Prostate gland (tissue), 2 donors: ENCODE data around the gene XIST. TPM values are rescaled to one million over a fixed set of nuclear protein-coding genes. Genes with fewer than 3 reads are reported as not detected.
"Not testable (repeated sequence)": the region's sequence is repeated elsewhere in the genome, so short reads cannot be mapped to it uniquely, and the experiment has no call there.

Source experiments
- DNase-seq: peaks from one replicate; pipeline ENCODE4 v3.0.0-alpha.2; 2019; ENCODE audit warnings: low spot score
- H3K27ac ChIP-seq, 2 donors: fragments of 200-600 bp; sonication (generic); 2 replicates each; pipeline ENCODE4 v1.5.1; 2017 to 2019
- H3K27me3 ChIP-seq: fragments of 200-600 bp; sonication (generic); replicated peaks from 2 replicates; pipeline ENCODE4 v1.5.1; 2019; ENCODE audit not compliant: insufficient read depth
- H3K36me3 ChIP-seq, 2 donors: fragments of 200-600 bp; sonication (generic); 1 replicate in 1 of 2; 2 replicates in 1 of 2; pipeline versions ENCODE4 v1.5.1 to v1.8.1; 2017 to 2019
- H3K4me1 ChIP-seq: fragments of 200-600 bp; sonication (generic); replicated peaks from 2 replicates; pipeline ENCODE4 v1.5.1; 2019
- H3K4me3 ChIP-seq, 2 donors: fragments of 200-600 bp; sonication (generic); 2 replicates each; pipeline ENCODE4 v1.5.1; 2017 to 2019
- H3K9me3 ChIP-seq: fragments of 200-600 bp; sonication (generic); 2 replicates; pipeline ENCODE4 v1.5.1; 2017
- CTCF ChIP-seq, 4 experiments: fragments of 200-600 bp in 2 of 4; fragments of 450-650 bp in 2 of 4; sonication (generic) in 2 of 4; IDR thresholded peaks; 1 replicate in 3 of 4; 2 replicates in 1 of 4; pipeline ENCODE4 v1.5.1; 2016 to 2019; ENCODE audit warnings: antibody characterized with exemption in 4 of 4, mild to moderate bottlenecking in 2 of 4, moderate library complexity in 2 of 4
- POLR2A ChIP-seq: fragments of 450-650 bp; IDR thresholded peaks from one replicate; pipeline ENCODE4 v1.6.1; 2016; ENCODE audit warnings: antibody characterized with exemption, mild to moderate bottlenecking
- POLR2AphosphoS5 ChIP-seq: sonication (generic); formaldehyde crosslinking; IDR thresholded peaks from one replicate; pipeline ENCODE4 v1.6.1; 2017; ENCODE audit warnings: antibody characterized with exemption
- WGBS: methylation state at CpG from one replicate; pipeline ENCODE4 v1.1.5; 2018; 5-methylcytosine and 5-hydroxymethylcytosine counted together
- intact Hi-C: fragments of 100-400 bp; cut with DNase I; formaldehyde crosslinking; loops from one replicate; pipeline ENCODE4 v1.14.2; 2022
- total RNA-seq, 2 donors: library from RNA; depleted of rRNA; stranded (reverse); fragments of >200 nt; gene quantifications; one replicate each; pipeline ENCODE4 v1.1.0, GENCODE V29; 2016

The XIST gene
- total RNA-seq, result 1 to 10 TPM in 1 of 2 donors, under 1 TPM in 1; 0.09 to 3.6 TPM

GRCh38 chrX:73852467-73852866 lies at the start of gene XIST:
TSS of gene XIST (minus strand) at chrX:73852714.
- intact Hi-C loops, result loop anchor here (10.0 kb wide), 2 partner anchors 162 to 282 kb away; no protein-coding TSS in a partner anchor
- H3K36me3 ChIP-seq, result no peaks in the 10 kb centered on the region
- no peaks in the 10 kb centered on the region for H3K4me1 ChIP-seq
- TF ChIP-seq POLR2AphosphoS5 (no peak), POLR2A (no peak), CTCF (IDR thresholded peaks at IDR 0.05) (no peak)
- H3K9me3 ChIP-seq, result no peaks in the 10 kb centered on the region
- H3K27ac ChIP-seq, result no peak within 1 kb of the TSS
- 93% methylated on average over 8 of the region's 8 CpGs for WGBS
- no peaks in the 10 kb centered on the region for H3K27me3 ChIP-seq
- no peak within 1 kb of the TSS for H3K4me3 ChIP-seq
- no peak for DNase-seq

- H3K27me3 ChIP-seq, H3K4me3 ChIP-seq, intact Hi-C loops, H3K27ac ChIP-seq, H3K4me1 ChIP-seq, DNase-seq, H3K9me3 ChIP-seq, H3K36me3 ChIP-seq: not testable (repeated sequence)
- WGBS, result 90% methylated on average over 3 of the region's 3 CpGs
Measured at GRCh38 chrX:73898315-73898714, 45.8 kb upstream of the XIST start.

GRCh38 chrX:73892515-73893090 lies 40.1 kb upstream of the XIST start:
- DNase-seq, intact Hi-C loops, H3K27ac ChIP-seq, H3K4me1 ChIP-seq, H3K36me3 ChIP-seq, H3K4me3 ChIP-seq, H3K27me3 ChIP-seq, H3K9me3 ChIP-seq: not testable (repeated sequence)
- WGBS, result 82% methylated on average over 11 of the region's 14 CpGs

GRCh38 chrX:73882260-73882659 lies 29.7 kb upstream of the XIST start:
- WGBS, result 100% methylated on average over 3 of the region's 24 CpGs
- H3K36me3 ChIP-seq, DNase-seq, H3K9me3 ChIP-seq, H3K4me1 ChIP-seq, H3K27me3 ChIP-seq, H3K27ac ChIP-seq, H3K4me3 ChIP-seq, intact Hi-C loops: not testable (repeated sequence)

GRCh38 chrX:73877687-73878086 lies 25.2 kb upstream of the XIST start:
- intact Hi-C loops, result no loop called here
- H3K27ac ChIP-seq, result no peak overlapping the region
- H3K36me3 ChIP-seq, result no peaks in the 10 kb centered on the region
- no peaks in the 10 kb centered on the region for H3K27me3 ChIP-seq
- no peaks in the 10 kb centered on the region for H3K4me1 ChIP-seq
- H3K4me3 ChIP-seq, result no peak overlapping the region
- TF ChIP-seq POLR2AphosphoS5, result no peak
- no peak for TF ChIP-seq CTCF (IDR thresholded peaks at IDR 0.05)
- H3K9me3 ChIP-seq, result no peaks in the 10 kb centered on the region
- no peak for DNase-seq

- Histone ChIP-seq H3K4me1 (no peaks in the 10 kb centered on the region), H3K27ac (no peak overlapping the region), H3K9me3 (no peaks in the 10 kb centered on the region), H3K4me3 (no peak overlapping the region), H3K36me3 (no peaks in the 10 kb centered on the region), H3K27me3 (no peaks in the 10 kb centered on the region)
- 60% methylated on average over 2 of the region's 2 CpGs for WGBS
- no peak for DNase-seq
- TF ChIP-seq POLR2AphosphoS5, result no peak
- no peak for TF ChIP-seq POLR2A
- TF ChIP-seq CTCF (IDR thresholded peaks at IDR 0.05), result no peak
- intact Hi-C loops, result no loop called here
Measured at GRCh38 chrX:73876911-73877310, 24.4 kb upstream of the XIST start.
